Raji (cell line): ENCODE measurements around the gene RBM23.

Experiments
- POLR2A ChIP-seq: IDR thresholded peaks from 2 replicates; pipeline ENCODE4 v1.6.1; 2011; ENCODE audit warnings: low read depth, low read length, control low read depth; ENCODE audit not compliant: insufficient read depth

Gene RBM23

GRCh38 chr14:22854963-22855724 lies 63.8 kb downstream of the RBM23 start:
- TF ChIP-seq POLR2A = no peak

- TF ChIP-seq POLR2A = no peak
Observed at GRCh38 chr14:22852940-22853767, 65.8 kb downstream of the RBM23 start.

GRCh38 chr14:22852599-22852939 lies 66.4 kb downstream of the RBM23 start:
- no peak for TF ChIP-seq POLR2A

- no peak for TF ChIP-seq POLR2A
Observed at GRCh38 chr14:22850944-22851764, 67.8 kb downstream of the RBM23 start.

- TF ChIP-seq POLR2A = no peak
Observed at GRCh38 chr14:22849212-22849819, 69.6 kb downstream of the RBM23 start.

GRCh38 chr14:22848351-22849164 lies 70.4 kb downstream of the RBM23 start:
- TF ChIP-seq POLR2A = no peak

- TF ChIP-seq POLR2A = no peak
Observed at GRCh38 chr14:22847661-22848341, 71.1 kb downstream of the RBM23 start.

GRCh38 chr14:22846811-22847307 lies 72.1 kb downstream of the RBM23 start:
- no peak for TF ChIP-seq POLR2A

GRCh38 chr14:22845821-22846625 lies 72.9 kb downstream of the RBM23 start:
- no peak for TF ChIP-seq POLR2A

- TF ChIP-seq POLR2A = no peak
Observed at GRCh38 chr14:22845103-22845394, 73.9 kb downstream of the RBM23 start.

- TF ChIP-seq POLR2A = no peak
Observed at GRCh38 chr14:22844221-22845102, 74.5 kb downstream of the RBM23 start.
